ENCODE results near the gene MAP4K4.

DNA sequence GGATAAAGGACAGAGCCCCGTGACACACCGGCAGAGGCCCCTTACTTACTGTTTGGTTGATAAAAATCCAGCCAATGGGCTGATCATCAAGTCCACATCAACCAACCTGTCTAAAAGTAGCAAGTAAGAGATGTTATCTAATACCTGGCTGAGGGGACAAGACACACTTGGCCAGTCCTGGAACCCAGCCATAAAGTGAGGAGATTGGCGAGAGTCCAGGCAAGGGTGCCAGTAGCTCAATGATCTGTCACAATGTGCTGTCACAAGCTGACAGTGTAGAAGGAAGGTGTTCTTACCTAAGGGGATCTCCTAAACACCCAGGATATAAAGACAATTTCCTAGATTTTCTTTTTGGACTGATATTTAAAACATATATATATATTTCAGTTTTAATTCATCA is 232.5 kb downstream of the MAP4K4 start:
- TF ChIP-seq ZNF138 (CRISPR knock-in tag; IDR thresholded peaks at IDR 0.05; ENCODE audit: low read depth) (no peak), ZNF24 (IDR thresholded peaks at IDR 0.05) (no peak), MYC (CRISPR knock-in tag; IDR thresholded peaks at IDR 0.05; ENCODE audit: borderline replicate concordance) (no peak), POLR2AphosphoS2 (IDR thresholded peaks at IDR 0.05; ENCODE audit: low read depth, low read length) (no peak), HDAC1 (CRISPR knock-in tag; IDR thresholded peaks at IDR 0.05) (no peak)
